Measurements from ENCODE around the gene TMEM132D. TPM values are rescaled to one million over a fixed set of nuclear protein-coding genes. Genes with fewer than 3 reads are reported as not detected.

Gene TMEM132D
- total RNA-seq, 1 donor from 2014 or later: not detected

DNA sequence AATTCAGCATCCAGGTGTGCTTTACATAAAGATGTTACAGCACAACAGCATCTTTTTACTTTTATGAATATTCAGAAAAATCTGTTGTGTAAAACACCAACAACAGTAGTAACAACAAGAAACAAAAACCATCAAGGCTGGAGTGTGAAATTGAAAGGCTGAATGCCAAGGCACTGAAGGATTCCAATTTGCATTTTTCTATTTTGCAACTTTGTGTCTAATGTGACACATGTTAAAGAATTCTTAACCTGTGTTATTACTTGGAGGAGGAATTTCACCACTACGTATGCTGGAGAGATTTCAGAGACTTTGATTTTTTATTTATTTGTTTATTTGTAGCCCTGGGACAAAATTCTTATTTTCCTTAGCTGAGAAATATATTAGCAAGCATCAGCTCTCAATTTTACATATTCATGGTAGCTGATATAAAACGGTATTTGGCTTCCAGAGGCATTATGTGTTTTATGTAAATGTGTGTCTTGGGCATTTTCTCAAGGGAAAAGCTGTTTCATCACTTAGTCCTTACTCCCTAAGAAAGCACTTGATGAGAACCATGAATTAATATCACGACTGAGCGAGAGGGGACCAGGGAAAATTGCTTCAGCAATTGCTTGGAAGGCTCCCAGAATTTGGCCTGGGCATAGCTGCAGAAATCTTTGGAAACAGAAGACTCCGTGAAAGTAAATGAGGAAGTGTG, 475.4 kb downstream of the TMEM132D start:
- Mint-ChIP-seq H3K9me3 (peaks cover 9% of the 10 kb centered on the region), H3K27ac (no peak overlapping the region)
- no peak for DNase-seq (ENCODE audit: low spot score)

GRCh38 chr12:129423041-129423580, 480.7 kb downstream of the TMEM132D start:
- Mint-ChIP-seq H3K27me3 (ENCODE audit: insufficient read depth) (no peaks in the 10 kb centered on the region), H3K27ac (no peak overlapping the region), H3K4me1 (ENCODE audit: low read depth) (no peaks in the 10 kb centered on the region), H3K36me3 (ENCODE audit: low read depth) (no peaks in the 10 kb centered on the region), H3K4me3 (no peak overlapping the region), H3K9me3 (peaks cover 10% of the 10 kb centered on the region)
- DNase-seq (ENCODE audit: low spot score): no peak
- intact Hi-C loops (cut with micrococcal nuclease): no loop called here

More for the DNA sequence above, 475.4 kb downstream of the TMEM132D start:
- H3K27me3 Mint-ChIP-seq (ENCODE audit: insufficient read depth): no peaks in the 10 kb centered on the region
- no peaks in the 10 kb centered on the region for H3K4me1 Mint-ChIP-seq (ENCODE audit: low read depth)
- H3K4me3 Mint-ChIP-seq: no peak overlapping the region
- H3K36me3 Mint-ChIP-seq (ENCODE audit: low read depth): no peaks in the 10 kb centered on the region
- intact Hi-C loops (cut with micrococcal nuclease): no loop called here

GRCh38 chr12:129413295-129413694, 490.5 kb downstream of the TMEM132D start:
- intact Hi-C loops (cut with micrococcal nuclease): no loop called here
- Mint-ChIP-seq H3K9me3 (peaks cover 20% of the 10 kb centered on the region), H3K4me1 (ENCODE audit: low read depth) (no peaks in the 10 kb centered on the region), H3K36me3 (ENCODE audit: low read depth) (no peaks in the 10 kb centered on the region), H3K27me3 (ENCODE audit: insufficient read depth) (no peaks in the 10 kb centered on the region), H3K27ac (no peak overlapping the region), H3K4me3 (no peak overlapping the region)
- no peak for DNase-seq (ENCODE audit: low spot score)

- peaks cover 5% of the 10 kb centered on the region for H3K9me3 Mint-ChIP-seq
- intact Hi-C loops (cut with micrococcal nuclease): no loop called here
- H3K36me3 Mint-ChIP-seq (ENCODE audit: low read depth): no peaks in the 10 kb centered on the region
- H3K4me3 Mint-ChIP-seq: no peak overlapping the region
- no peaks in the 10 kb centered on the region for H3K27me3 Mint-ChIP-seq (ENCODE audit: insufficient read depth)
- DNase-seq (ENCODE audit: low spot score): no peak
- no peak overlapping the region for H3K27ac Mint-ChIP-seq
- H3K4me1 Mint-ChIP-seq (ENCODE audit: low read depth): no peaks in the 10 kb centered on the region
Measured at GRCh38 chr12:129409281-129409680, 494.5 kb downstream of the TMEM132D start.

DNA sequence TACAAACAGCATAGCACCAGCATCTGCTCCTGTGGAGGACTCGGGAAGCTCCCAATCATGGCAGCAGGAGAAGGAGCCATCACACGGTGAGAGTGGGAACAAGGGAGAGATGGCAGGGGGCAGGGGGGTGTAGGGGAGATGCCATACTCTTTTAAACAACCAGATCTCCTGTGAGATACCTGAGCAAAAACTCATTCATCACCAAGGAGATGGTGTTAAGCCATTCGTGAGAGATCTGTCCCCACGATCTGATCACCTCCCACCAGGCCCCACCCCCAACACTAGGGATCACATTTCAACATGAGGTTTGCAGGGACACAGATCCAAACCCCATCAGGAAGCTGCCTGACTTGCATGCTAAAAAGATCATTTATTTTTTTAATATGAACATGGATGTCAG, 499.3 kb downstream of the TMEM132D start:
- Mint-ChIP-seq H3K4me1 (ENCODE audit: low read depth) (no peaks in the 10 kb centered on the region), H3K36me3 (ENCODE audit: low read depth) (no peaks in the 10 kb centered on the region), H3K27me3 (ENCODE audit: insufficient read depth) (no peaks in the 10 kb centered on the region), H3K27ac (no peak overlapping the region), H3K9me3 (peaks cover 14% of the 10 kb centered on the region), H3K4me3 (no peak overlapping the region)
- no peak for DNase-seq (ENCODE audit: low spot score)
- intact Hi-C loops (cut with micrococcal nuclease): no loop called here

GRCh38 chr12:129401572-129401971, 502.3 kb downstream of the TMEM132D start:
- no peak overlapping the region for H3K4me3 Mint-ChIP-seq
- no peaks in the 10 kb centered on the region for H3K4me1 Mint-ChIP-seq (ENCODE audit: low read depth)
- no peaks in the 10 kb centered on the region for H3K27me3 Mint-ChIP-seq (ENCODE audit: insufficient read depth)
- intact Hi-C loops (cut with micrococcal nuclease): no loop called here
- no peak for DNase-seq (ENCODE audit: low spot score)
- no peaks in the 10 kb centered on the region for H3K36me3 Mint-ChIP-seq (ENCODE audit: low read depth)
- H3K27ac Mint-ChIP-seq: no peak overlapping the region
- peaks cover 27% of the 10 kb centered on the region for H3K9me3 Mint-ChIP-seq

DNA sequence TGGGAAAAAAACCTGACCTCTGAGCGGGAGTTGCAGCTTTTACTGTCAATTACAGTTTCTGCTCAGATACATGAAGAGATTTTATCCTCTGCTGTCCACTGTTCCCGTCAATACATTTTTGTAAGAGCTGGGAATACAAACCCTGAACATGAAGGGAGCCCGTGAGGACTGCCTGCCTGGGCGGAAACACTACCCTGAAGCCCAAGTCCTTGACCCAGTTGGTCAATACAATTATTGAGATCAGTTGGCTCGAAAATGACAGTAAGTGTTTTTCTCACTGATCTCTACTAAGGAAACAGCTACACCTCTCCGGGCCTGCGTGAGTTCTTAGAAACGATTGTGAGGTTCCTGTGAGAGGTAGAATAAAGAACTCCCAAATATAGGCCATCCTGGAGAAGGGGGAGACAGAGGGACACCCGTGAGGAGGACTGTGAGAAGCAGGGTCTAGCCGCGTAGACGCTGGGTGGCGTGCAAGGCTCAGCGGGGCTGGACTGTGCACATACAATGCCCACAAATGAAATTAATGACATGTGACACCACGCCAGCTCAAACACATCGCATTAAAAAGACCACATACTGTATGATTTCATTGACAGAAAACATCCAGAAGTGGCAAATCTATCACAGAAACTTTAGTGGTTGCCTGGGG, 509.5 kb downstream of the TMEM132D start:
- H3K9me3 Mint-ChIP-seq: peaks cover 15% of the 10 kb centered on the region
- no peaks in the 10 kb centered on the region for H3K36me3 Mint-ChIP-seq (ENCODE audit: low read depth)
- H3K4me3 Mint-ChIP-seq: no peak overlapping the region
- intact Hi-C loops (cut with micrococcal nuclease): no loop called here
- no peaks in the 10 kb centered on the region for H3K27me3 Mint-ChIP-seq (ENCODE audit: insufficient read depth)
- no peak for DNase-seq (ENCODE audit: low spot score)
- no peaks in the 10 kb centered on the region for H3K4me1 Mint-ChIP-seq (ENCODE audit: low read depth)
- no peak overlapping the region for H3K27ac Mint-ChIP-seq

- H3K27ac Mint-ChIP-seq: no peak overlapping the region
- H3K4me1 Mint-ChIP-seq (ENCODE audit: low read depth): no peaks in the 10 kb centered on the region
- intact Hi-C loops (cut with micrococcal nuclease): no loop called here
- H3K27me3 Mint-ChIP-seq (ENCODE audit: insufficient read depth): no peaks in the 10 kb centered on the region
- DNase-seq (ENCODE audit: low spot score): no peak
- no peak overlapping the region for H3K4me3 Mint-ChIP-seq
- H3K9me3 Mint-ChIP-seq: peaks cover 13% of the 10 kb centered on the region
- no peaks in the 10 kb centered on the region for H3K36me3 Mint-ChIP-seq (ENCODE audit: low read depth)
Measured at GRCh38 chr12:129393357-129393937, 510.4 kb downstream of the TMEM132D start.

- no peaks in the 10 kb centered on the region for H3K36me3 Mint-ChIP-seq (ENCODE audit: low read depth)
- no peaks in the 10 kb centered on the region for H3K4me1 Mint-ChIP-seq (ENCODE audit: low read depth)
- H3K27me3 Mint-ChIP-seq (ENCODE audit: insufficient read depth): no peaks in the 10 kb centered on the region
- H3K27ac Mint-ChIP-seq: no peak overlapping the region
- no peak for DNase-seq (ENCODE audit: low spot score)
- H3K9me3 Mint-ChIP-seq: peaks cover 11% of the 10 kb centered on the region
- intact Hi-C loops (cut with micrococcal nuclease): no loop called here
- H3K4me3 Mint-ChIP-seq: no peak overlapping the region
Measured at GRCh38 chr12:129385637-129385990, 518.2 kb downstream of the TMEM132D start.

- Mint-ChIP-seq H3K27me3 (ENCODE audit: insufficient read depth) (no peaks in the 10 kb centered on the region), H3K4me3 (no peak overlapping the region), H3K4me1 (ENCODE audit: low read depth) (no peaks in the 10 kb centered on the region), H3K36me3 (ENCODE audit: low read depth) (no peaks in the 10 kb centered on the region), H3K27ac (no peak overlapping the region), H3K9me3 (peaks cover 12% of the 10 kb centered on the region)
- intact Hi-C loops (cut with micrococcal nuclease): no loop called here
- DNase-seq (ENCODE audit: low spot score): no peak
Measured at GRCh38 chr12:129383956-129384355, 519.9 kb downstream of the TMEM132D start.

DNA sequence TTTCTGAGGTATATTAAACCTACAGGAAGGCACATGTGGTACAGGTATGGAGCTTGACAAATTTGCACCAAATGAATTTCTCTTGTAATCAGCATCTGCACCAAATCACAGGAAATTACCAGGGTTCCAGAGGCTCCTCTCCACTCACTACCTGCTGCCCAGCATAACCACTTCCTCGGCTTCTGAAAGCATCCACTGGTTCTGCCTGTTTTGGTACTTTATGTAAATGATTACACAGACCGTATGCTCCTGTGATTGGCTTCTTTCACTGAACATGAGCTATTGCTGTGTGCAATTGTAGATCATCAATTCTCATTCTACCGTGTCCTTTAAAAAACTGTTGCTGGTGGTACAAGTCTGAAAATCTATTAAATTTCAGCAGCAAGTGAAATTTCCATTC, 522.1 kb downstream of the TMEM132D start:
- no peak for DNase-seq (ENCODE audit: low spot score)
- H3K27ac Mint-ChIP-seq: no peak overlapping the region
- H3K27me3 Mint-ChIP-seq (ENCODE audit: insufficient read depth): no peaks in the 10 kb centered on the region
- H3K4me3 Mint-ChIP-seq: no peak overlapping the region
- peaks cover 18% of the 10 kb centered on the region for H3K9me3 Mint-ChIP-seq
- intact Hi-C loops (cut with micrococcal nuclease): no loop called here
- H3K36me3 Mint-ChIP-seq (ENCODE audit: low read depth): no peaks in the 10 kb centered on the region
- H3K4me1 Mint-ChIP-seq (ENCODE audit: low read depth): no peaks in the 10 kb centered on the region

DNA sequence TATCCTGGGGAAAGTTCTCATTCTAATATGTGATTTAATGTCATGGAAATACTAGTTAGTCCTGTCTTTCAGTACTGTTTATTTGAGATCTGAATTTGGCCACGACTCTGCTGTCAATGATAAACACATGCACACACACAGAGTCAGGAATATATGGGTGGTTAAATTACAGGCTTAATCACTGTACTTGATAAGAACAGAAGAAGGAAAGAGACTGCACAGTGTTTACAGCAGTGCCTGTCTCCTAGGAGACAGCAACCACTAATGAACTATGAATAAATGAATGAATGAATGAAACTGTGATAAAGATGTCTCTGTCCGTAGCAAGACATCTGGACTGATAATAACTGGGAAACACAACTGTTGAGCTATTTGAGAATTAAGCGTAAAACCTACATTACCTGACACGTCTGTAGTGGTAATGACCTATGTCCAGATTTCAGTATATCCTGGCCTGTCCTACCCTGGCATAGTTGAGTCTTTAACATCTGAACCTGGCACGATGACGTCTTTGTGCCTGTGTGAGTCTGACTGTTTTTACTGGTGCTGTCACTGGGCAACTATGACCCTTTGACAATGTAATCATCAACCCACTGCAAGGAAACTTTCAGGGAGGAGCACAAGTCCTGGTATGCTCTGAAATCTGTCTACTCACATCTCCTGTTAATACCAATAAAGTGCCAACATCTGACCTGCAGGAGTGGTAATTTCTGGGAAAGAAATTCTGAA, 524.6 kb downstream of the TMEM132D start:
- Mint-ChIP-seq H3K4me1 (ENCODE audit: low read depth) (no peaks in the 10 kb centered on the region), H3K27me3 (ENCODE audit: insufficient read depth) (no peaks in the 10 kb centered on the region), H3K4me3 (no peak overlapping the region), H3K27ac (no peak overlapping the region), H3K9me3 (peaks cover 18% of the 10 kb centered on the region), H3K36me3 (ENCODE audit: low read depth) (no peaks in the 10 kb centered on the region)
- no peak for DNase-seq (ENCODE audit: low spot score)
- intact Hi-C loops (cut with micrococcal nuclease): no loop called here

DNA sequence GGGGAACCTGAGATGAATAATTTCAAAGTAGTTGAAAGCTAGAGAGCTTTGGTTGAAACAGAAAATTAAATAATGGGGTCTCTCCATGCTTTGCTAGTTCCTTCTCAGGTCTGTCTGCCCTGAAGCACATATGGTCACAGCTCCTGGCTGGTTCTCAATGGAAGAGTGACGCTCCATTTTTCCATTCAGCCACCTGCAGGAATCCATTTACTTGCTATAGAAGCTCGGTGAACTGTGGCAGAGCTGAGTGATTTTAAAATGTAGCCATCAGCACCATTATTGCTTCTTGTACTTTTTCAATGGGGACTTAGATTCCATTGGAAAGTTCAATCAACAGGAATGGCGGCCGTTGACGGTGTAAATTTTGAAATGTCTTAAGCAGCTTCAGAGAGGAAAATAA, 525.3 kb downstream of the TMEM132D start:
- DNase-seq (ENCODE audit: low spot score): no peak
- intact Hi-C loops (cut with micrococcal nuclease): no loop called here
- Mint-ChIP-seq H3K4me1 (ENCODE audit: low read depth) (no peaks in the 10 kb centered on the region), H3K4me3 (no peak overlapping the region), H3K36me3 (ENCODE audit: low read depth) (no peaks in the 10 kb centered on the region), H3K9me3 (peaks cover 14% of the 10 kb centered on the region), H3K27ac (no peak overlapping the region), H3K27me3 (ENCODE audit: insufficient read depth) (no peaks in the 10 kb centered on the region)

Data from activated T-helper 1 cell treated with anti-CD3 and anti-CD28 coated beads, Interleukin-12 subunit alpha, Interleukin-12 subunit beta, Interleukin-2, Interleukin-4 antibody, amounts not matched to agents 30 ng/mL and 10 ng/mL and 1 ng/mL, durations not matched to agents 14 hours and 24 hours and 36 hours (primary cell).